ENCODE data around the gene LEP. TPM values are rescaled to one million over a fixed set of nuclear protein-coding genes. Genes with fewer than 3 reads are reported as not detected.

LEP gene
- total and polyA plus RNA-seq, 2 donors (not counting 1 experiment from before 2014, with no cell fraction given), result not detected

GRCh38 chr7:128281605-128282380, 40.7 kb downstream of the LEP start:
- intact Hi-C loops (cut with micrococcal nuclease), result no loop called here
- Histone ChIP-seq H3K9me3 (ENCODE audit: control extremely low read depth in 1 of 3, control insufficient read depth in 2 of 3, insufficient read depth in 1 of 3, low read length in 2 of 3) (peaks cover 0 to 16% (median 7%) of the 10 kb centered on the region in 3 donors), H3K79me2 (ENCODE audit: control insufficient read depth, insufficient read depth, low read length) (no peaks in the 10 kb centered on the region), H3K9ac (ENCODE audit: low read length) (no peak overlapping the region), H3K4me1 (ENCODE audit: control insufficient read depth in 2 of 2, insufficient read depth in 2 of 2, low read length in 2 of 2) (no peaks in the 10 kb centered on the region), H3K4me3 (ENCODE audit: control extremely low read depth in 1 of 5, extremely low read depth in 1 of 5, insufficient read depth in 1 of 5, low read depth in 2 of 5, low read length in 4 of 5) (no peak overlapping the region), H2AFZ (ENCODE audit: insufficient read depth, low read depth, low read length, poor library complexity, severe bottlenecking) (no peak overlapping the region), H3K27me3 (replicated peaks in 1 of 4; ENCODE audit: control extremely low read depth in 1 of 4, control insufficient read depth in 3 of 4, insufficient read depth in 4 of 4, low read length in 3 of 4) (no peaks in the 10 kb centered on the region), H3K27ac (ENCODE audit: low read length in 2 of 2) (no peak overlapping the region), H3K4me2 (replicated peaks; ENCODE audit: low read depth, low read length, poor library complexity, severe bottlenecking) (no peak overlapping the region), H3K36me3 (replicated peaks in 1 of 2; ENCODE audit: control extremely low read depth in 1 of 2, control insufficient read depth in 1 of 2, extremely low read depth in 1 of 2, insufficient read depth in 2 of 2, low read length in 1 of 2) (no peaks in the 10 kb centered on the region), H4K20me1 (ENCODE audit: control insufficient read depth, insufficient read depth, low read length, poor library complexity, severe bottlenecking) (no peaks in the 10 kb centered on the region)
- DNase-seq (no peak), ATAC-seq (ENCODE audit: low read depth) (no peak)
- Mint-ChIP-seq H3K4me1 (no peaks in the 10 kb centered on the region), H3K4me3 (no peak overlapping the region), H3K27me3 (no peaks in the 10 kb centered on the region), H3K27ac (no peak overlapping the region), H3K9me3 (ENCODE audit: insufficient read depth) (peaks cover 16% of the 10 kb centered on the region)
- ChIA-PET POLR2A (no interaction called here), CTCF (no interaction called here)
- TF ChIP-seq EZH2 (IDR thresholded peaks at IDR 0.05; ENCODE audit: borderline replicate concordance, insufficient read depth, low read depth, low read length, poor library complexity, severe bottlenecking), result no peak
- TF ChIP-seq CTCF (IDR thresholded peaks at IDR 0.05), result no peak
- 90% methylated on average over 4 of the region's 4 CpGs for WGBS (ENCODE audit: insufficient coverage)

GRCh38 chr7:128284102-128284501, 43.0 kb downstream of the LEP start:
- no peak overlapping the region for H3K4me3 ChIP-seq (ENCODE audit: control extremely low read depth in 1 of 5, extremely low read depth in 1 of 5, insufficient read depth in 1 of 5, low read depth in 2 of 5, low read length in 4 of 5)
- POLR2A ChIA-PET, result no interaction called here
- 94% methylated on average over 4 of the region's 7 CpGs for WGBS (ENCODE audit: insufficient coverage)
- TF ChIP-seq CTCF (IDR thresholded peaks at IDR 0.05), result no peak
- TF ChIP-seq EZH2 (IDR thresholded peaks at IDR 0.05; ENCODE audit: borderline replicate concordance, insufficient read depth, low read depth, low read length, poor library complexity, severe bottlenecking), result no peak
- no peak overlapping the region for H2AFZ ChIP-seq (ENCODE audit: insufficient read depth, low read depth, low read length, poor library complexity, severe bottlenecking)
- no peak overlapping the region for H3K4me2 ChIP-seq (replicated peaks; ENCODE audit: low read depth, low read length, poor library complexity, severe bottlenecking)
- ATAC-seq (ENCODE audit: low read depth), result no peak
- peaks cover 10% of the 10 kb centered on the region for H3K9me3 Mint-ChIP-seq (ENCODE audit: insufficient read depth)
- peaks cover 0 to 16% (median 7%) of the 10 kb centered on the region in 3 donors for H3K9me3 ChIP-seq (ENCODE audit: control extremely low read depth in 1 of 3, control insufficient read depth in 2 of 3, insufficient read depth in 1 of 3, low read length in 2 of 3)
- no peak overlapping the region for H3K27ac ChIP-seq (ENCODE audit: low read length in 2 of 2)
- H3K9ac ChIP-seq (ENCODE audit: low read length), result no peak overlapping the region
- CTCF ChIA-PET, result no interaction called here
- H3K4me3 Mint-ChIP-seq, result no peak overlapping the region
- intact Hi-C loops (cut with micrococcal nuclease), result no loop called here
- no peaks in the 10 kb centered on the region for H3K4me1 ChIP-seq (ENCODE audit: control insufficient read depth in 2 of 2, insufficient read depth in 2 of 2, low read length in 2 of 2)
- H3K27me3 Mint-ChIP-seq, result no peaks in the 10 kb centered on the region
- no peaks in the 10 kb centered on the region for H3K36me3 ChIP-seq (replicated peaks in 1 of 2; ENCODE audit: control extremely low read depth in 1 of 2, control insufficient read depth in 1 of 2, extremely low read depth in 1 of 2, insufficient read depth in 2 of 2, low read length in 1 of 2)
- no peaks in the 10 kb centered on the region for H3K4me1 Mint-ChIP-seq
- H3K27me3 ChIP-seq (replicated peaks in 1 of 4; ENCODE audit: control extremely low read depth in 1 of 4, control insufficient read depth in 3 of 4, insufficient read depth in 4 of 4, low read length in 3 of 4), result no peaks in the 10 kb centered on the region
- no peak overlapping the region for H3K27ac Mint-ChIP-seq
- no peaks in the 10 kb centered on the region for H4K20me1 ChIP-seq (ENCODE audit: control insufficient read depth, insufficient read depth, low read length, poor library complexity, severe bottlenecking)
- H3K79me2 ChIP-seq (ENCODE audit: control insufficient read depth, insufficient read depth, low read length), result no peaks in the 10 kb centered on the region
- DNase-seq, result no peak

Data from B cell (primary cell).